HEK293T (cell line): ENCODE measurements around the gene CHMP1A.

Experiments used
- BHLHE40 ChIP-seq: fragments of 450-650 bp; IDR thresholded peaks from 2 replicates; pipeline ENCODE4 v1.6.1; 2016; ENCODE audit warnings: mild to moderate bottlenecking, moderate library complexity, borderline replicate concordance
- ELF4 ChIP-seq: fragments of 450-650 bp; IDR thresholded peaks from 2 replicates; pipeline ENCODE4 v1.6.1; 2017; ENCODE audit warnings: antibody characterized with exemption
- FOXA1 ChIP-seq: fragments of 450-650 bp; IDR thresholded peaks from 2 replicates; pipeline ENCODE4 v1.6.1; 2016; ENCODE audit warnings: mild to moderate bottlenecking
- HDGF ChIP-seq: fragments of 450-650 bp; IDR thresholded peaks from 2 replicates; pipeline ENCODE4 v1.6.1; 2017; ENCODE audit warnings: antibody characterized with exemption, borderline replicate concordance
- SP1 ChIP-seq: fragments of 450-650 bp; IDR thresholded peaks from 2 replicates; pipeline ENCODE4 v1.6.1; 2017
- TARDBP ChIP-seq: fragments of 450-650 bp; IDR thresholded peaks from 2 replicates; pipeline ENCODE4 v1.6.1; 2016

DNA sequence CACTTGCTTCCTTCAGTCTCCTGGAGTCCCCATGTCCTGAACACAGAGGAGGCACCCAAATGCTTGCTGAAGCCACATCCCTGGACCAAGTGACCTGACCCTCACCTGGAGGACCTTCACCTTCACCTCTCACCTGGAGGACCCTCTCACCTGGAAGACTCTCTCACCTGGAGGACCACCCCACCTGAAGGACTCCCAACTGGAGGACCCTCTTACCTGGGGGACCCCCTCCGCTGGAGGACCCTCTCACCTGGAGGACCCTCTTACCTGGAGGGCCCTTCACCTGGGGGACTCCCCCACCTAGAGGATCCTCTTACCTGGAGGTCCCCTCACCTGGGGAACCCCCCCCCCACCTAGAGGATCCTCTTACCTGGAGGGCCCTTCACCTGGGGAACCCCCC lies 28.4 kb upstream of the CHMP1A start:
- no peak for TF ChIP-seq SP1
- TF ChIP-seq FOXA1 = no peak
- TF ChIP-seq ELF4 = no peak
- TF ChIP-seq BHLHE40 = no peak
- TF ChIP-seq HDGF = no peak
- no peak for TF ChIP-seq TARDBP
